Stimulated activated CD8-positive, alpha-beta memory T cell treated with anti-CD3 and anti-CD28 coated beads, Interleukin-7, amount 100 ng/mL, for 1 hour (primary cell): ENCODE results near the gene KCP.

ENCODE experiments used
- DNase-seq, 2 donors: peaks; one replicate each; pipeline ENCODE4 v3.0.0-alpha.2; 2020; ENCODE audit warnings: low read depth in 2 of 2

KCP gene

GRCh38 chr7:128827971-128828711 lies 82.4 kb downstream of the KCP start:
- no peak for DNase-seq

- DNase-seq = no peak
Observed at GRCh38 chr7:128827248-128827958, 83.1 kb downstream of the KCP start.

- no peak for DNase-seq
Observed at GRCh38 chr7:128826916-128827247, 83.6 kb downstream of the KCP start.
